Omental fat pad (tissue), 4 donors: Measurements from ENCODE around the gene TATDN3. TPM values are rescaled to one million over a fixed set of nuclear protein-coding genes. Genes with fewer than 3 reads are reported as not detected.

Source experiments
- ATAC-seq: fragments of 150-250 bp; one replicate; pipeline ENCODE4 v1.9.1; 2016; ENCODE audit warnings: mild to moderate bottlenecking, moderate library complexity; ENCODE audit not compliant: low FRiP score
- DNase-seq: peaks from one replicate; pipeline ENCODE4 v3.0.0-alpha.2; 2019; ENCODE audit warnings: low spot score
- total RNA-seq, 4 donors: library from RNA; depleted of rRNA; stranded (reverse); fragments of >200 nt; gene quantifications; one replicate each; pipeline ENCODE4 v1.1.0, GENCODE V29; 2016
- TF ChIP-seq, protein P1 (sequence below), 3 donors: fragments of 450-650 bp; IDR thresholded peaks; one replicate each; pipeline ENCODE4 v1.5.1; 2016 to 2017; ENCODE audit warnings: antibody characterized with exemption in 3 of 3, mild to moderate bottlenecking in 3 of 3, moderate library complexity in 2 of 3

The TATDN3 gene
- total RNA-seq, 4 donors from 2014 or later = 10.1 to 15.9 (median 13.3) TPM

DNA sequence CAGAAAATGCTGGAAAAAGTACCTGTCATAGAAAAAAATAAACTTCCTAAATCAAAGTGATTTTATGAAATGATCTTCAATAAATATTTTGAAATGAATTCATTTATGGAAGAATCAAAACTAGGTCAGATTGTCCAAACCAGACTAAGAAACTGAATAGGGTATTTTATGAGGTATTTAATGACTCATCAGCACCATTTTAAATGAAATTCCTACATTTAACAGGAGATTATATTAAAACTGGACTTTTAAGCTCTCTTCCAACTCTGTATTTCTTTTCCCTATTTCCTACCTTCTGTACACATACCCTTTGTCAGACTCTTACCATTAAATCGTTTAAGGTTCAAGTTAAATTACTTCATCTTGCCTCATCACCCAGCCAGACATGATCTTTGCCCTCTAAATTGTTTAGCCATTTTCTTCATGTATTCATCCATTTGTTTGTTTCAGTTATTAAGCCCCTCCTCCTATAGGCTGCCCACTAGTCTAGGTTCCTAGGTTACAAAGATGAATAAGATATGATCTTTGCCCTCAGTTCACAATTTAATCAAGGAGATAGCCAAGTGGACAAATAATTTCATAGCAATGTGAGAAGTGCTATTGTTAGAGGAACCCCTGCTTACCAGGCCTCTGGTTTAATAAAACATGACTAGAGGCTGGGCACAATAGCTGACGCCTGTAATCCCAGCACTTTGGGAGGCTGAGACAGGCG, 25.0 kb downstream of the TATDN3 start:
- TF ChIP-seq, protein P1, sequence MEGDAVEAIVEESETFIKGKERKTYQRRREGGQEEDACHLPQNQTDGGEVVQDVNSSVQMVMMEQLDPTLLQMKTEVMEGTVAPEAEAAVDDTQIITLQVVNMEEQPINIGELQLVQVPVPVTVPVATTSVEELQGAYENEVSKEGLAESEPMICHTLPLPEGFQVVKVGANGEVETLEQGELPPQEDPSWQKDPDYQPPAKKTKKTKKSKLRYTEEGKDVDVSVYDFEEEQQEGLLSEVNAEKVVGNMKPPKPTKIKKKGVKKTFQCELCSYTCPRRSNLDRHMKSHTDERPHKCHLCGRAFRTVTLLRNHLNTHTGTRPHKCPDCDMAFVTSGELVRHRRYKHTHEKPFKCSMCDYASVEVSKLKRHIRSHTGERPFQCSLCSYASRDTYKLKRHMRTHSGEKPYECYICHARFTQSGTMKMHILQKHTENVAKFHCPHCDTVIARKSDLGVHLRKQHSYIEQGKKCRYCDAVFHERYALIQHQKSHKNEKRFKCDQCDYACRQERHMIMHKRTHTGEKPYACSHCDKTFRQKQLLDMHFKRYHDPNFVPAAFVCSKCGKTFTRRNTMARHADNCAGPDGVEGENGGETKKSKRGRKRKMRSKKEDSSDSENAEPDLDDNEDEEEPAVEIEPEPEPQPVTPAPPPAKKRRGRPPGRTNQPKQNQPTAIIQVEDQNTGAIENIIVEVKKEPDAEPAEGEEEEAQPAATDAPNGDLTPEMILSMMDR (IDR thresholded peaks at IDR 0.05) = no peak
- no peak for DNase-seq
- no peak for ATAC-seq

DNA sequence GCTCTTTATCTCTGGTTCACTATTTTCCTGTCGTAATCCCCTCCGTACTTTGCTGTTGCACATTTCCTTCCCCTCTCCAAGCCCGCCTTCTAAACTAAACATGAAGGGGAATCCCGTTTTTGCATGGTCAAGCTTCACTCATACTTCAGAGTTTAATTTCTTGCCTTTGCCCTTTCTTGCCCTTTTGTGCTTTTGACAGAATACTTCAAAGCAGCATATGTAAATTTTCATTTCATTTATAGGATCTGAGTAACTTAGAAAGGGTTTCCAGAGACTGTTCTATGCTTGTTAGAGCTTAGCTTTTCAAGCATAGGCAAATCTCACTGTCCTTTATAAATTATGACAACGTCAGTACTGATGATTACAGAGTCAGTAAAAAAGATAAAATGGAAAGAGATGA, 28.0 kb downstream of the TATDN3 start:
- DNase-seq (no peak), ATAC-seq (no peak)
- TF ChIP-seq, protein P1 (IDR thresholded peaks at IDR 0.05) = no peak

DNA sequence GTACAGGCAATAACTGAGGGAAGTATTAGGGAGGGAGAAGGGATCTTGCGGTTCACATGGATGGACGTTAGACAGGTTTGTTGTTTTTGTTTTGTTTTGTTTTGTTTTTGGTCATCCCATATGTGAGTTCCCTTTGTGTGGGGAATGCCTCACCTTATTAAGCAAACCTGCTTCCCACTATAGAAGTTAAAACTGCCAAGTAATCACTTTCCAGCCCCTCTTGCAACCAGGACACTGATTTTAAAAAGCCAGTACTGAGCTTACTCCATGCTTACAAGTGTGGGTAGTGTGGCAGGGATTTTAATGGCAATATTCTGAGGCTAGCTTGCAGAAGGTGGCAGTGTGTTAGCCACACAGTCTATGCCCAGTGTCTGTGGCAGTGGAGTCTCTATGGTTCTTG, 29.3 kb downstream of the TATDN3 start:
- TF ChIP-seq, protein P1 (IDR thresholded peaks at IDR 0.05) = no peak
- DNase-seq (no peak), ATAC-seq (no peak)

DNA sequence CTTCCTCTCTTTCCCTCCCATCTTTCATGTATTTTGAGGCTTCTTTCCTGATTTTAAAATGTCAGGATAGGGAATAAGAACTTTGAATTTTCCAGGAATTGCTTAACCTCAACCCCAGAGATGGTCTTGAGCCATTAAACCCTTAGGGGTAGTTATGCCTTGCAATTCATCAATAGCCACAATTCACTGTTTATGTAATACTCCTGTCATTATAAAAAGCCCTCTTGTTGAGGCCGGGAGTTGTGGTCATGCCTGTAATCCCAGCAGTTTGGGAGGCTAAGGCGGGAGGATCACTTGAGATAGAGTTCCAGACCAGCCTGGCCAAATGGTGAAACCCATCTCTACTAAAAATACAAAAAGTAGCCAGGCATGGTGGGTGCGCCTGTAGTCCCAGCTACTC, 31.3 kb downstream of the TATDN3 start:
- TF ChIP-seq, protein P1 (IDR thresholded peaks at IDR 0.05) = no peak
- ATAC-seq = no peak
- DNase-seq = no peak

DNA sequence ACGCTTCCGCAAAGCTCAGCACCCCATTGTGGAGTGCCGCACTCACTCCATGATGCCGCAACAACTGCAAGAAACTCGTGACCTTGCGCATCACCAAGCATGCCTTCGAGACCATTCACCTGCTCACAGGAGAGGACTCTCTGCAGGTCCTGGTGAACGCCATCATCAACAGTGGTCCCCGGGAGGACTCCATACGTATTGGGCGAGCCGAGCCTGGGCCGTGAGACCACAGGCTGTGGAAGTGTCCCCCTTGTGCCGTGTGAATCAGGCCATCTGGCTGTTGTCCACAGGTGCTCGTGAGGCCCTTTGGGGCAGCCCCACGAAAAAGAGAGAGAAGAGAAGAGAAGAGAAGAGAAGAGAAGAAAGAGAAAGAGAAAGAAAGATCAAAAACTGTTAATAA, 32.5 kb downstream of the TATDN3 start:
- TF ChIP-seq, protein P1 (IDR thresholded peaks at IDR 0.05) = no peak
- ATAC-seq = no peak
- no peak for DNase-seq

DNA sequence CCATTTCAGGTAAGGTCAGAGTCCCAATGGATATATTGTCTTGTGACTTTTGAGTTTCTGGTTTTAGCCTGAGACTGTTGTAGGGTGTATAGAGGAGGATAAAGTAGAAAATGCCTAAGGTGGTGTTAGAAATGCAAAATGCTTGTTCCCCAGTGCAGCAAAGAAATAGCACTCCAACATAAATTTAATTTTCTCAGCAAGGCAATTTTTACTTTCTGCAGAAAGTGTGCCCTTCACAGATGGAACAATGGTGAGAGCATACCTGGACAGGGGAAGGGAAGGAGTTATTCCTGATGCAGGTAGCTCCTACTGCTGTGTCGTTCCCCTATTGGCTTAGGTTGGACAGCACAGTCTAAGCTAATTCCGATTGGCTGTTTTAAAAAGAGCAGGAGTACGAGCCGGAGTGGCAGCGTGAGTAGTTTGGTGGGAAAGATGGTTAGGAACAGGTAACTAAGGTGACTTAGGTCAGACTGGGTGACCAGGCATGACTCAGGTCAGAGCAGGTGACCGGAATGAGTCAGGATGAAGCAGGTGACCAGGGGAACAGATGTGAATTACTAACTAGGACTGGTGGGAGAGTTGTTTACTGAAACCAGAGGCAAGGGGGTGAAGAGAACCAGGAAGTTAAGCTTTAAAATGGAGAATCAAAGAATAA, 34.2 kb downstream of the TATDN3 start:
- TF ChIP-seq, protein P1 (IDR thresholded peaks at IDR 0.05) = no peak

More for the DNA sequence above, 34.2 kb downstream of the TATDN3 start:
- no peak for ATAC-seq
- DNase-seq = no peak
